K562 (cell line): Measurements from ENCODE around the gene TENM4. TPM values are rescaled to one million over a fixed set of nuclear protein-coding genes. Genes with fewer than 3 reads are reported as not detected.

Source experiments
- ATAC-seq: fragments of 200-7000 bp; cut with Tn5 transposase; 3 replicates; pipeline ENCODE4 v1.9.1; 2020; ENCODE audit warnings: moderate library complexity
- BruUV-seq: library from RNA; stranded (reverse); fragments of 400-500 nt; replicated peaks from 2 replicates; lab custom pipeline; 2021; lab: Mats Ljungman, UMichigan
- CTCF ChIA-PET: fragments of 300-600 bp; formaldehyde crosslinking; extraction: SDS; loops from one replicate; lab custom pipeline; 2021; ENCODE audit warnings: low intra/inter-chr PET ratio; lab: Yijun Ruan, JAX
- POLR2A ChIA-PET: fragments of 300-600, 350-650 bp; sonication (Branson Sonifier 250); formaldehyde crosslinking; extraction: SDS; loops from one replicate; lab custom pipeline; 2021; ENCODE audit warnings: antibody characterized with exemption, inconsistent platforms; lab: Yijun Ruan, JAX
- DNase-seq, 4 experiments: peaks; one replicate each; pipeline versions ENCODE4 v3.0.0 to v3.0.0-alpha.2; 2011 to 2018; ENCODE audit warnings: low spot score in 3 of 4, mixed read lengths in 3 of 4; ENCODE audit errors: extremely low read depth in 1 of 4
- FAIRE-seq: peaks from 2 replicates; lab custom pipeline; 2011; peaks lifted over from hg19 to GRCh38; lab: Jason Lieb, UNC
- H2AFZ ChIP-seq: 2 replicates; pipeline ENCODE4 v1.6.0; 2011; ENCODE audit warnings: low read depth, low read length, control low read depth, inconsistent platforms
- H3K27ac ChIP-seq: fragments of 200-600 bp; 3 replicates; pipeline ENCODE4 v1.8.0; 2011; ENCODE audit warnings: low read depth, mild to moderate bottlenecking, control low read depth, inconsistent platforms, low read length, moderate library complexity, mixed read lengths; ENCODE audit errors: extremely low read depth
- H3K27me3 ChIP-seq, 2 experiments: fragments of 300-600 bp in 1 of 2; 2 replicates in 1 of 2; 3 replicates in 1 of 2; pipeline versions ENCODE4 v1.6.0 to v1.8.0; 2011; ENCODE audit warnings: inconsistent platforms in 2 of 2, low read length in 2 of 2, mild to moderate bottlenecking in 1 of 2, mixed read lengths in 1 of 2, moderate library complexity in 1 of 2; ENCODE audit not compliant: control insufficient read depth in 2 of 2, insufficient read depth in 2 of 2
- H3K36me3 ChIP-seq: fragments of 300-600 bp; 3 replicates; pipeline ENCODE4 v1.8.0; 2011; ENCODE audit warnings: mild to moderate bottlenecking, low read length, inconsistent platforms; ENCODE audit not compliant: control insufficient read depth, insufficient read depth
- H3K4me1 ChIP-seq, 2 experiments: fragments of 200-600 bp in 1 of 2; replicated peaks in 1 of 2; 2 replicates in 1 of 2; 3 replicates in 1 of 2; pipeline versions ENCODE4 v1.5.1 to v1.8.0; 2011; ENCODE audit warnings: inconsistent platforms in 2 of 2, low read length in 2 of 2, mild to moderate bottlenecking in 1 of 2, mixed read lengths in 1 of 2, moderate library complexity in 1 of 2; ENCODE audit not compliant: control insufficient read depth in 2 of 2, insufficient read depth in 2 of 2
- H3K4me2 ChIP-seq: 2 replicates; pipeline ENCODE4 v1.6.1; 2011; ENCODE audit warnings: low read length, control low read depth, inconsistent platforms, mixed read lengths; ENCODE audit not compliant: insufficient read depth
- H3K4me3 ChIP-seq: fragments of 200-600 bp; sonication (generic), shearing (Covaris generic); 2 replicates; pipeline ENCODE4 v1.5.1; 2016; ENCODE audit warnings: control low read depth, inconsistent platforms
- H3K79me2 ChIP-seq: fragments of 200-600 bp; 3 replicates; pipeline ENCODE4 v1.8.0; 2011; ENCODE audit warnings: low read length, inconsistent platforms; ENCODE audit not compliant: control insufficient read depth, insufficient read depth
- H3K9ac ChIP-seq, 2 experiments: 2 replicates each; pipeline versions ENCODE4 v1.6.0 to v1.6.1; 2011; ENCODE audit warnings: low read depth in 2 of 2, low read length in 2 of 2, control low read depth in 1 of 2, inconsistent platforms in 1 of 2, mild to moderate bottlenecking in 1 of 2, mixed read lengths in 1 of 2; ENCODE audit not compliant: insufficient read depth in 1 of 2
- H3K9me1 ChIP-seq: one replicate; pipeline ENCODE4 v1.6.0; 2011; ENCODE audit warnings: inconsistent platforms, mild to moderate bottlenecking, low read length, moderate library complexity; ENCODE audit not compliant: control insufficient read depth, insufficient read depth
- H3K9me3 ChIP-seq: replicated peaks from 2 replicates; pipeline ENCODE4 v1.5.1; 2011; ENCODE audit warnings: low read depth, low read length, inconsistent platforms; ENCODE audit not compliant: control insufficient read depth, insufficient read depth
- H4K20me1 ChIP-seq: replicated peaks from 2 replicates; pipeline ENCODE4 v1.6.1; 2011; ENCODE audit warnings: low read length, inconsistent platforms, mixed read lengths; ENCODE audit not compliant: control insufficient read depth, insufficient read depth
- EWSR1 ChIP-seq: fragments of 450-650 bp; IDR thresholded peaks from 2 replicates; pipeline ENCODE4 v1.6.1; 2018; ENCODE audit warnings: borderline replicate concordance, mild to moderate bottlenecking, low read depth, moderate library complexity; ENCODE audit not compliant: partially characterized antibody
- HNRNPLL ChIP-seq: fragments of 200-400 bp; formaldehyde crosslinking; IDR thresholded peaks from 2 replicates; pipeline ENCODE4 v1.6.1; 2017; ENCODE audit warnings: low read length, low read depth, mild to moderate bottlenecking; ENCODE audit not compliant: poor library complexity, severe bottlenecking
- POLR2AphosphoS2 ChIP-seq: IDR thresholded peaks from 2 replicates; pipeline ENCODE4 v1.6.1; 2012; ENCODE audit warnings: low read length, improper control_type of control experiment
- TBP ChIP-seq: optimal IDR thresholded peaks from 2 replicates; pipeline ENCODE3; 2011; ENCODE audit warnings: low read depth, low read length, improper control_type of control experiment
- TFE3 ChIP-seq: fragments of 450-650 bp; formaldehyde crosslinking; IDR thresholded peaks from 2 replicates; pipeline ENCODE4 v1.4.0; 2020; ENCODE audit warnings: mild to moderate bottlenecking, mixed read lengths
- WGBS: fragments of 100-300 bp; shearing (Covaris generic); methylation state at CpG from one replicate; pipeline ENCODE4 v1.1.6; 2016; ENCODE audit warnings: low coverage, mixed read lengths; ENCODE audit not compliant: insufficient coverage; ENCODE audit errors: missing lambda C conversion rate; 5-methylcytosine and 5-hydroxymethylcytosine counted together
- in situ Hi-C: fragments of 300-500 bp; cut with MboI; formaldehyde crosslinking; loops from 4 replicates; pipeline ENCODE4 v1.15.0; 2018; ENCODE audit warnings: inconsistent platforms, mixed read lengths
- intact Hi-C: fragments of 100-400 bp; cut with micrococcal nuclease; formaldehyde crosslinking; loops from 2 replicates; pipeline ENCODE4 v1.14.2; 2022
- polyA plus RNA-seq, 8 experiments: library from polyadenylated mRNA; depleted of rRNA in 4 of 8; stranded (reverse) in 5 of 8; unstranded in 3 of 8; fragments of >200 nt; fragmentation: Nextera tagmentation in 2 of 8; fragmentation: Illumina TruSeq in 1 of 8; extraction: Ambion mirVana in 2 of 8; extraction: Trizol in 1 of 8; gene quantifications; 2 replicates each; pipeline versions ENCODE4 v1.2.1 to v1.2.3, GENCODE V29; 2011 to 2014; ENCODE audit warnings: inconsistent platforms in 1 of 8, missing spikeins in 1 of 8
- total RNA-seq, 7 experiments: library from RNA; depleted of rRNA in 6 of 7; stranded (reverse); fragments of >200 nt in 6 of 7; fragmentation: Illumina TruSeq in 2 of 7; extraction: Trizol in 2 of 7; gene quantifications; 2 replicates each; pipeline versions ENCODE4 v1.2.1 to v1.2.3, GENCODE V29; 2011 to 2021; ENCODE audit warnings: low replicate concordance in 1 of 7

The TENM4 gene
- total and polyA plus RNA-seq, 9 of the 15 experiments (the other 6 are each of a cell fraction or from before 2014, with no cell fraction given), result 0.16 TPM; not detected in 8

- no peak for DNase-seq
- Histone ChIP-seq H3K9me3 (no peaks in the 10 kb centered on the region), H3K27me3 (no peaks in the 10 kb centered on the region), H3K9ac (no peak overlapping the region), H2AFZ (no peak overlapping the region), H3K27ac (no peak overlapping the region), H3K36me3 (no peaks in the 10 kb centered on the region), H3K4me1 (no peaks in the 10 kb centered on the region), H4K20me1 (no peaks in the 10 kb centered on the region), H3K9me1 (no peaks in the 10 kb centered on the region), H3K79me2 (no peaks in the 10 kb centered on the region), H3K4me2 (no peak overlapping the region), H3K4me3 (no peak overlapping the region)
- BruUV-seq, result no TSS peak
- in situ Hi-C loops, result no loop called here
- ChIA-PET CTCF (no interaction called here), POLR2A (no interaction called here)
- no peak for FAIRE-seq
- TF ChIP-seq EWSR1 (no peak), POLR2AphosphoS2 (no peak), TFE3 (peak; percentile 66), TBP (no peak), HNRNPLL (no peak)
- ATAC-seq, result no peak
- intact Hi-C loops, result no loop called here
- WGBS, result 0% methylated on average over 7 of the region's 9 CpGs
Measured at GRCh38 chr11:78804991-78805390, 635.8 kb downstream of the TENM4 start.
